ENCODE measurements around the gene TEC. TPM values are rescaled to one million over a fixed set of nuclear protein-coding genes. Genes with fewer than 3 reads are reported as not detected.
A peak's percentile ranks its signal among the peaks of the same experiment; 100 is the strongest.

Gene TEC
- polyA plus RNA-seq, 1 of the 3 experiments (the other 2 are of a cell fraction), result 0.85 TPM

GRCh38 chr4:48305508-48305907, 35.9 kb upstream of the TEC start:
- POLR2A ChIA-PET, result no interaction called here
- CTCF ChIA-PET, result interaction anchor here (1.9 kb wide), 1 partner anchor 15 kb away, joined by 5 read pairs; no protein-coding TSS in a partner anchor
- 61% methylated on average over 3 of the region's 3 CpGs for WGBS (ENCODE audit: low lambda C conversion rate)

GRCh38 chr4:48300004-48300403, 30.4 kb upstream of the TEC start:
- H3K27ac ChIP-seq (ENCODE audit: low read depth in 2 of 2, low read length in 1 of 2), result peak overlapping the region in 1 of 2 experiments; percentile 43; a peak in 1 of 4 replicates
- POLR2A ChIA-PET, result no interaction called here

More at GRCh38 chr4:48305508-48305907, 35.9 kb upstream of the TEC start:
- H3K9ac ChIP-seq, result no peak overlapping the region
- no peaks in the 10 kb centered on the region for H3K79me2 ChIP-seq (ENCODE audit: insufficient read depth)
- H3K9me2 ChIP-seq, result no peaks in the 10 kb centered on the region
- H3K36me3 ChIP-seq (replicated peaks in 1 of 2; ENCODE audit: control insufficient read depth in 1 of 2, insufficient read depth in 2 of 2, low read length in 1 of 2), result no peaks in the 10 kb centered on the region
- no peak overlapping the region for H2AFZ ChIP-seq (ENCODE audit: low read depth)
- H4K20me1 ChIP-seq (ENCODE audit: insufficient read depth), result no peaks in the 10 kb centered on the region
- no peak overlapping the region for H3K4me2 ChIP-seq
- H3K27me3 ChIP-seq (ENCODE audit: insufficient read depth), result no peaks in the 10 kb centered on the region
- H3K4me1 ChIP-seq (ENCODE audit: control insufficient read depth in 1 of 2, insufficient read depth in 2 of 2, low read depth in 1 of 2, low read length in 1 of 2), result no peaks in the 10 kb centered on the region
- H3K4me3 ChIP-seq (ENCODE audit: low read depth in 2 of 2, low read length in 1 of 2), result no peak overlapping the region
- no peaks in the 10 kb centered on the region for H3F3A ChIP-seq (replicated peaks; ENCODE audit: insufficient read depth)
- no peak for DNase-seq
- no peak overlapping the region for H3K27ac ChIP-seq (ENCODE audit: low read depth in 2 of 2, low read length in 1 of 2)
- TF ChIP-seq, protein P1, sequence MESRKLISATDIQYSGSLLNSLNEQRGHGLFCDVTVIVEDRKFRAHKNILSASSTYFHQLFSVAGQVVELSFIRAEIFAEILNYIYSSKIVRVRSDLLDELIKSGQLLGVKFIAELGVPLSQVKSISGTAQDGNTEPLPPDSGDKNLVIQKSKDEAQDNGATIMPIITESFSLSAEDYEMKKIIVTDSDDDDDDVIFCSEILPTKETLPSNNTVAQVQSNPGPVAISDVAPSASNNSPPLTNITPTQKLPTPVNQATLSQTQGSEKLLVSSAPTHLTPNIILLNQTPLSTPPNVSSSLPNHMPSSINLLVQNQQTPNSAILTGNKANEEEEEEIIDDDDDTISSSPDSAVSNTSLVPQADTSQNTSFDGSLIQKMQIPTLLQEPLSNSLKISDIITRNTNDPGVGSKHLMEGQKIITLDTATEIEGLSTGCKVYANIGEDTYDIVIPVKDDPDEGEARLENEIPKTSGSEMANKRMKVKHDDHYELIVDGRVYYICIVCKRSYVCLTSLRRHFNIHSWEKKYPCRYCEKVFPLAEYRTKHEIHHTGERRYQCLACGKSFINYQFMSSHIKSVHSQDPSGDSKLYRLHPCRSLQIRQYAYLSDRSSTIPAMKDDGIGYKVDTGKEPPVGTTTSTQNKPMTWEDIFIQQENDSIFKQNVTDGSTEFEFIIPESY (IDR thresholded peaks at IDR 0.05; ENCODE audit: borderline replicate concordance, low read depth), result no peak
- TF ChIP-seq EP300 (IDR thresholded peaks at IDR 0.05; ENCODE audit: borderline replicate concordance in 1 of 2, low read depth in 1 of 2, low read length in 1 of 2) (no peak), NFIC (IDR thresholded peaks at IDR 0.05; ENCODE audit: borderline replicate concordance) (no peak), RFX5 (IDR thresholded peaks at IDR 0.05; ENCODE audit: low read length) (no peak), JUND (IDR thresholded peaks at IDR 0.05) (no peak), GABPA (IDR thresholded peaks at IDR 0.05; ENCODE audit: low read depth) (no peak), NRF1 (IDR thresholded peaks at IDR 0.05; ENCODE audit: low read depth, low read length) (no peak), TCF12 (IDR thresholded peaks at IDR 0.05) (no peak), FOXJ3 (CRISPR knock-in tag; IDR thresholded peaks at IDR 0.05) (no peak), MEF2A (IDR thresholded peaks at IDR 0.05; ENCODE audit: borderline replicate concordance, low read depth) (no peak)
- TF ChIP-seq, protein P2, sequence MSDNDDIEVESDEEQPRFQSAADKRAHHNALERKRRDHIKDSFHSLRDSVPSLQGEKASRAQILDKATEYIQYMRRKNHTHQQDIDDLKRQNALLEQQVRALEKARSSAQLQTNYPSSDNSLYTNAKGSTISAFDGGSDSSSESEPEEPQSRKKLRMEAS (IDR thresholded peaks at IDR 0.05; ENCODE audit: low read depth), result no peak
- TF ChIP-seq, protein P3, sequence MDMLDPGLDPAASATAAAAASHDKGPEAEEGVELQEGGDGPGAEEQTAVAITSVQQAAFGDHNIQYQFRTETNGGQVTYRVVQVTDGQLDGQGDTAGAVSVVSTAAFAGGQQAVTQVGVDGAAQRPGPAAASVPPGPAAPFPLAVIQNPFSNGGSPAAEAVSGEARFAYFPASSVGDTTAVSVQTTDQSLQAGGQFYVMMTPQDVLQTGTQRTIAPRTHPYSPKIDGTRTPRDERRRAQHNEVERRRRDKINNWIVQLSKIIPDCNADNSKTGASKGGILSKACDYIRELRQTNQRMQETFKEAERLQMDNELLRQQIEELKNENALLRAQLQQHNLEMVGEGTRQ (IDR thresholded peaks at IDR 0.05; ENCODE audit: borderline replicate concordance, low read depth, low read length), result no peak
- H3K9me3 ChIP-seq, result no peaks in the 10 kb centered on the region

More at GRCh38 chr4:48300004-48300403, 30.4 kb upstream of the TEC start:
- Histone ChIP-seq H3K4me1 (ENCODE audit: control insufficient read depth in 1 of 2, insufficient read depth in 2 of 2, low read depth in 1 of 2, low read length in 1 of 2) (peaks cover 3% of the 10 kb centered on the region in 2 experiments; a peak in 1 of 4 replicates), H3K27me3 (ENCODE audit: insufficient read depth) (no peaks in the 10 kb centered on the region), H3K9me2 (no peaks in the 10 kb centered on the region), H4K20me1 (ENCODE audit: insufficient read depth) (no peaks in the 10 kb centered on the region), H3K79me2 (ENCODE audit: insufficient read depth) (no peaks in the 10 kb centered on the region), H3K4me3 (ENCODE audit: low read depth in 2 of 2, low read length in 1 of 2) (no peak overlapping the region), H3K36me3 (replicated peaks in 1 of 2; ENCODE audit: control insufficient read depth in 1 of 2, insufficient read depth in 2 of 2, low read length in 1 of 2) (no peaks in the 10 kb centered on the region), H3K9me3 (no peaks in the 10 kb centered on the region), H3K9ac (no peak overlapping the region), H3F3A (replicated peaks; ENCODE audit: insufficient read depth) (no peaks in the 10 kb centered on the region), H3K4me2 (peak overlapping the region; percentile 25; the same call in 1 of the 2 replicates), H2AFZ (ENCODE audit: low read depth) (no peak overlapping the region)
- CTCF ChIA-PET, result interaction anchor here (0.8 to 0.9 kb wide), 2 partner anchors 480 to 664 kb away, joined by 3 read pairs; partner anchors contain the start of gene FRYL
- DNase-seq, result no peak
- TF ChIP-seq TCF12 (IDR thresholded peaks at IDR 0.05), result 0 out of 2 replicates have a peak, but pooled peaks have one; percentile 21
- no peak for TF ChIP-seq NRF1 (IDR thresholded peaks at IDR 0.05; ENCODE audit: low read depth, low read length)
- no peak for TF ChIP-seq GATA2 (CRISPR knock-in tag; IDR thresholded peaks at IDR 0.05)
- TF ChIP-seq, protein P4, sequence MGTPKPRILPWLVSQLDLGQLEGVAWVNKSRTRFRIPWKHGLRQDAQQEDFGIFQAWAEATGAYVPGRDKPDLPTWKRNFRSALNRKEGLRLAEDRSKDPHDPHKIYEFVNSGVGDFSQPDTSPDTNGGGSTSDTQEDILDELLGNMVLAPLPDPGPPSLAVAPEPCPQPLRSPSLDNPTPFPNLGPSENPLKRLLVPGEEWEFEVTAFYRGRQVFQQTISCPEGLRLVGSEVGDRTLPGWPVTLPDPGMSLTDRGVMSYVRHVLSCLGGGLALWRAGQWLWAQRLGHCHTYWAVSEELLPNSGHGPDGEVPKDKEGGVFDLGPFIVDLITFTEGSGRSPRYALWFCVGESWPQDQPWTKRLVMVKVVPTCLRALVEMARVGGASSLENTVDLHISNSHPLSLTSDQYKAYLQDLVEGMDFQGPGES (IDR thresholded peaks at IDR 0.05; ENCODE audit: low read depth, low read length), result no peak
- peak; percentile 37; the same call in 1 of the 2 replicates for TF ChIP-seq NFIC (IDR thresholded peaks at IDR 0.05; ENCODE audit: borderline replicate concordance)
- WGBS (ENCODE audit: low lambda C conversion rate), result 59% methylated on average over 2 of the region's 2 CpGs

Data from SK-N-SH (cell line).